PC-3 (cell line): ENCODE measurements around the gene BTBD17. TPM values are rescaled to one million over a fixed set of nuclear protein-coding genes. Genes with fewer than 3 reads are reported as not detected.

Experiments used
- ATAC-seq: fragments of 200-7000 bp; cut with Tn5 transposase; 2 replicates; pipeline ENCODE4 v1.9.1; 2020; ENCODE audit warnings: mild to moderate bottlenecking, moderate library complexity
- BruUV-seq: library from RNA; stranded (reverse); fragments of 400-500 nt; replicated peaks from 2 replicates; lab custom pipeline; 2021; lab: Mats Ljungman, UMichigan
- CTCF ChIA-PET: fragments of 300-600 bp; sonication (Branson Sonifier 250); formaldehyde crosslinking; loops from one replicate; lab custom pipeline; 2022; ENCODE audit warnings: antibody characterized with exemption; lab: Charles Lee
- POLR2A ChIA-PET: fragments of 300-600 bp; sonication (Branson Sonifier 250); formaldehyde crosslinking; loops from one replicate; lab custom pipeline; 2022; ENCODE audit warnings: antibody characterized with exemption; ENCODE audit not compliant: unreplicated experiment; lab: Charles Lee
- DNase-seq: peaks from one replicate; pipeline ENCODE4 v3.0.0-alpha.2; 2015
- H2AFZ ChIP-seq: fragments of 300-600 bp; sonication (generic); 2 replicates; pipeline ENCODE4 v1.6.0; 2016; ENCODE audit warnings: antibody characterized with exemption, low read length
- H3F3A ChIP-seq: fragments of 300-600 bp; sonication (generic); one replicate; pipeline ENCODE4 v1.6.0; 2017; ENCODE audit warnings: antibody characterized with exemption, low read length, control low read depth, mild to moderate bottlenecking; ENCODE audit not compliant: unreplicated experiment
- H3K27ac ChIP-seq: fragments of 300-600 bp; sonication (generic); 2 replicates; pipeline ENCODE4 v1.5.1; 2016; ENCODE audit warnings: mild to moderate bottlenecking, low read length
- H3K27me3 ChIP-seq: fragments of 300-600 bp; sonication (generic); 2 replicates; pipeline ENCODE4 v1.6.1; 2016; ENCODE audit warnings: low read length, mixed read lengths
- H3K36me3 ChIP-seq: fragments of 300-600 bp; sonication (generic); 2 replicates; pipeline ENCODE4 v1.6.1; 2016; ENCODE audit warnings: low read depth, mixed run types, low read length, mixed read lengths
- H3K4me1 ChIP-seq: fragments of 300-600 bp; sonication (generic); 2 replicates; pipeline ENCODE4 v1.5.1; 2016; ENCODE audit warnings: low read length; ENCODE audit not compliant: insufficient read depth
- H3K4me2 ChIP-seq: fragments of 300-600 bp; sonication (generic); 2 replicates; pipeline ENCODE4 v1.6.0; 2016; ENCODE audit warnings: low read length
- H3K4me3 ChIP-seq: fragments of 300-600 bp; sonication (generic); 2 replicates; pipeline ENCODE4 v1.5.1; 2016; ENCODE audit warnings: mild to moderate bottlenecking, low read length, mixed read lengths
- H3K79me2 ChIP-seq: fragments of 300-600 bp; sonication (generic); 2 replicates; pipeline ENCODE4 v1.6.1; 2017; ENCODE audit warnings: low read length, mixed read lengths
- H3K9ac ChIP-seq: fragments of 300-600 bp; sonication (generic); 2 replicates; pipeline ENCODE4 v1.6.0; 2016; ENCODE audit warnings: mild to moderate bottlenecking, low read length
- H3K9me2 ChIP-seq: fragments of 300-600 bp; sonication (generic); replicated peaks from 2 replicates; pipeline ENCODE4 v1.6.1; 2016; ENCODE audit warnings: mixed run types, low read length, mixed read lengths
- H3K9me3 ChIP-seq: fragments of 300-600 bp; sonication (generic); 2 replicates; pipeline ENCODE4 v1.6.1; 2016; ENCODE audit warnings: low read length, mixed read lengths
- H4K20me1 ChIP-seq: fragments of 300-600 bp; sonication (generic); 2 replicates; pipeline ENCODE4 v1.6.1; 2016; ENCODE audit warnings: low read length, mixed read lengths
- EZH2 ChIP-seq: fragments of 300-600 bp; sonication (generic); IDR thresholded peaks from one replicate; pipeline ENCODE4 v1.6.1; 2017; ENCODE audit warnings: antibody characterized with exemption, mild to moderate bottlenecking, low read length; ENCODE audit not compliant: unreplicated experiment
- EZH2phosphoT487 ChIP-seq: fragments of 300-600 bp; sonication (generic); IDR thresholded peaks from 2 replicates; pipeline ENCODE4 v1.6.1; 2018; ENCODE audit warnings: mild to moderate bottlenecking, antibody characterized with exemption, low read length, borderline replicate concordance
- intact Hi-C: fragments of 100-400 bp; cut with micrococcal nuclease; formaldehyde crosslinking; loops from 2 replicates; pipeline ENCODE4 v1.9.0; 2023
- total RNA-seq: library from RNA; depleted of rRNA; stranded (reverse); fragments of >200 nt; gene quantifications from 2 replicates; pipeline ENCODE4 v1.2.3, GENCODE V29; 2014
- TF ChIP-seq, protein P1 (sequence below): fragments of 300-600 bp; sonication (generic); conservative IDR thresholded peaks from 2 replicates; pipeline ENCODE4 v1.5.1; 2017; ENCODE audit warnings: antibody characterized with exemption, low read depth, mild to moderate bottlenecking, low read length

Gene BTBD17
- total RNA-seq, 1 experiment from 2014 or later: not detected

DNA sequence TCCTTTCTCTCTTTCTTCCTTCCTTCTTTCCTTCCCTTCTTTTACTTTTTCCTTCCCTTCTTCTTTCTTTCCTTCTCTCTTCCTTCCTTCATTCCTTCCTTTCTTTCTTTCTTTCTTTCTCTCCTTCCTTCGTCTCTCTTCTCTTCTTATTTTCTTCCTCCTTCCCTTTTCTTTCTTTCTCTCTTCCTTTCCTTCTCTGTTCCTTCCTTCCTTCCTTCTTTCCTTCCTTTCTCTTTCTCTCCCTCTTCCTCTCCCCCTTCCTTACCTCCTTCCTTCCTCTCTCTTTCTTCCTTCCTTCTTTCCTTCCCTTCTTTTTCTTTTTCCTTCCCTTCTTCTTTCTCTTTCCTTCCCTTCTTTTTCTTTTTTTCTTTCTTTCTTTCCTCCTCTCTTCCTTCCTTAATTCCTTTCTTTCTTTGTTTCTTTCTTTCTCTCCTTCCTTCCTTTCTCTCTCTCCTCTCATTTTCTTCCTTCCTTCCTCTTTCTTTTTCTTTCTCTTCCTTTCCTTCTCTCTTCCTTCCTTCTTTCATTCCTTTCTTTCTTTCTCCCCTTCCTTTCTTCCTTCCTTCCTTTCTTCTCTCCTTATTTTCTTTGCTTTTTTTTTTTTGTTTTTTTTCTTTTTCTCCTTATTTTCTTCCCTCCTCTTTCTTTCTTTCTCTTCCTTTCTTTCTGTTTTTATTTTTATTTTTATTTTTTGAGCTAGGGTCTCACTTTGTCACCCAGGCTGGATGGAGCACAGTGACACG lies 28.4 kb upstream of the BTBD17 start:
- Histone ChIP-seq H4K20me1 (no peaks in the 10 kb centered on the region), H3K9me2 (no peaks in the 10 kb centered on the region), H3K27me3 (no peaks in the 10 kb centered on the region), H2AFZ (no peak overlapping the region), H3K4me2 (no peak overlapping the region), H3K4me3 (no peak overlapping the region), H3K9me3 (no peaks in the 10 kb centered on the region), H3K79me2 (no peaks in the 10 kb centered on the region), H3F3A (no peaks in the 10 kb centered on the region), H3K36me3 (no peaks in the 10 kb centered on the region), H3K27ac (no peak overlapping the region), H3K4me1 (peaks cover 11% of the 10 kb centered on the region), H3K9ac (no peak overlapping the region)
- intact Hi-C loops: no loop called here
- DNase-seq (no peak), ATAC-seq (no peak)
- ChIA-PET POLR2A (no interaction called here), CTCF (no interaction called here)
- TF ChIP-seq EZH2 (no peak), EZH2phosphoT487 (no peak)
- TF ChIP-seq, protein P1, sequence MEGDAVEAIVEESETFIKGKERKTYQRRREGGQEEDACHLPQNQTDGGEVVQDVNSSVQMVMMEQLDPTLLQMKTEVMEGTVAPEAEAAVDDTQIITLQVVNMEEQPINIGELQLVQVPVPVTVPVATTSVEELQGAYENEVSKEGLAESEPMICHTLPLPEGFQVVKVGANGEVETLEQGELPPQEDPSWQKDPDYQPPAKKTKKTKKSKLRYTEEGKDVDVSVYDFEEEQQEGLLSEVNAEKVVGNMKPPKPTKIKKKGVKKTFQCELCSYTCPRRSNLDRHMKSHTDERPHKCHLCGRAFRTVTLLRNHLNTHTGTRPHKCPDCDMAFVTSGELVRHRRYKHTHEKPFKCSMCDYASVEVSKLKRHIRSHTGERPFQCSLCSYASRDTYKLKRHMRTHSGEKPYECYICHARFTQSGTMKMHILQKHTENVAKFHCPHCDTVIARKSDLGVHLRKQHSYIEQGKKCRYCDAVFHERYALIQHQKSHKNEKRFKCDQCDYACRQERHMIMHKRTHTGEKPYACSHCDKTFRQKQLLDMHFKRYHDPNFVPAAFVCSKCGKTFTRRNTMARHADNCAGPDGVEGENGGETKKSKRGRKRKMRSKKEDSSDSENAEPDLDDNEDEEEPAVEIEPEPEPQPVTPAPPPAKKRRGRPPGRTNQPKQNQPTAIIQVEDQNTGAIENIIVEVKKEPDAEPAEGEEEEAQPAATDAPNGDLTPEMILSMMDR: no peak
- BruUV-seq: no TSS peak

DNA sequence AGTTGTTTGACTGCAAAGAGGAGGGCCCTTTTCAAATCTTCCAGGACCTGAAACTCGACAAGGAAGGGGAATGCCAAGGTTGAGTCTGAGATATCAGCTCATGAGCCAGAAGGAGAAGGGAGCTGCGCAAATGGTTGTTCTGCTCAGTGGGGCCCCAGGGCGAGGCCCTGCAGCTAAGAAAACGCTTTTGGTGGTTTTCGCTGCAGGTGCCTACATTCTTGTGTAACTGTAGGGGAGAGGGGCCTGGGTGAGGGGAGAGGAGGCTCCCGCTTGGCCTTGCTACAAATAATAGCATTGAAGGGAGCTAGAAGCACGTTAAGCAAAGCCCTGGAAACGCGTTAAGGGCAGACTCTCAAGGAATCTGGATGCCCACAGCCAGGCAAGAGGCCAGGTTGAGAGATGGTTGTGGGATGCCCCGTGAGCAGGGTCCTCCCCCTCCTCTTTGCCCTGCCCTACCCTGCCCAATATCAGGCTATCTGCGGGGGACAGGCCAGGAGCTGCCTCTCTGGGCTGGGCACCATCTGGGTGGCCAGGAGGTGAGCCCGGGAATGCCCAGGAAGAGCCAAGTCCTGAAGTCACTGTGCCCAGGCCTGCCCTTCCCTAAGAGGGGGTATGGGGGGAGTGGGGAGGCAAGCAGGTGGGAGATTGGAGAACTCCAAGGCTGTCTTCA lies 27.6 kb upstream of the BTBD17 start:
- CTCF ChIA-PET: no interaction called here
- POLR2A ChIA-PET: no interaction called here
- Histone ChIP-seq H3K27me3 (no peaks in the 10 kb centered on the region), H3K9ac (no peak overlapping the region), H3K4me2 (no peak overlapping the region), H3K36me3 (no peaks in the 10 kb centered on the region), H3K9me3 (no peaks in the 10 kb centered on the region), H2AFZ (no peak overlapping the region), H3K4me3 (no peak overlapping the region), H4K20me1 (no peaks in the 10 kb centered on the region), H3F3A (no peaks in the 10 kb centered on the region), H3K27ac (no peak overlapping the region), H3K79me2 (no peaks in the 10 kb centered on the region), H3K4me1 (peaks cover 2% of the 10 kb centered on the region; the same call in 1 of the 2 replicates), H3K9me2 (no peaks in the 10 kb centered on the region)
- no peak for ATAC-seq
- TF ChIP-seq EZH2: no peak
- TF ChIP-seq EZH2phosphoT487: no peak
- TF ChIP-seq, protein P1: no peak
- intact Hi-C loops: no loop called here
- BruUV-seq: no TSS peak
- no peak for DNase-seq
